HCT116 (cell line): Measurements from ENCODE around the gene DCLRE1C.
"Not testable (repeated sequence)": the region's sequence is repeated elsewhere in the genome, so short reads cannot be mapped to it uniquely, and the experiment has no call there.

Experiments used
- EZH2 ChIP-seq: fragments of 200-600 bp; sonication (generic); IDR thresholded peaks from 2 replicates; pipeline ENCODE4 v1.6.1; 2017; ENCODE audit warnings: antibody characterized with exemption, mixed run types
- POLR2AphosphoS5 ChIP-seq: IDR thresholded peaks from 2 replicates; pipeline ENCODE4 v1.6.1; 2011; ENCODE audit warnings: mild to moderate bottlenecking, low read depth, low read length, moderate library complexity

GRCh38 chr10:14991035-14991749 lies 37.3 kb upstream of the DCLRE1C start:
- not testable (repeated sequence) for TF ChIP-seq POLR2AphosphoS5, EZH2
